ENCODE measurements around the gene COL23A1. TPM values are rescaled to one million over a fixed set of nuclear protein-coding genes. Genes with fewer than 3 reads are reported as not detected.
"Not testable (repeated sequence)": the region's sequence is repeated elsewhere in the genome, so short reads cannot be mapped to it uniquely, and the experiment has no call there.

The COL23A1 gene
- total RNA-seq, 1 donor from 2014 or later, result 20.4 TPM

GRCh38 chr5:178380086-178380485 lies 210.1 kb downstream of the COL23A1 start:
- no peak for ATAC-seq
- DNase-seq, result no peak
- intact Hi-C loops (cut with micrococcal nuclease), result no loop called here

DNA sequence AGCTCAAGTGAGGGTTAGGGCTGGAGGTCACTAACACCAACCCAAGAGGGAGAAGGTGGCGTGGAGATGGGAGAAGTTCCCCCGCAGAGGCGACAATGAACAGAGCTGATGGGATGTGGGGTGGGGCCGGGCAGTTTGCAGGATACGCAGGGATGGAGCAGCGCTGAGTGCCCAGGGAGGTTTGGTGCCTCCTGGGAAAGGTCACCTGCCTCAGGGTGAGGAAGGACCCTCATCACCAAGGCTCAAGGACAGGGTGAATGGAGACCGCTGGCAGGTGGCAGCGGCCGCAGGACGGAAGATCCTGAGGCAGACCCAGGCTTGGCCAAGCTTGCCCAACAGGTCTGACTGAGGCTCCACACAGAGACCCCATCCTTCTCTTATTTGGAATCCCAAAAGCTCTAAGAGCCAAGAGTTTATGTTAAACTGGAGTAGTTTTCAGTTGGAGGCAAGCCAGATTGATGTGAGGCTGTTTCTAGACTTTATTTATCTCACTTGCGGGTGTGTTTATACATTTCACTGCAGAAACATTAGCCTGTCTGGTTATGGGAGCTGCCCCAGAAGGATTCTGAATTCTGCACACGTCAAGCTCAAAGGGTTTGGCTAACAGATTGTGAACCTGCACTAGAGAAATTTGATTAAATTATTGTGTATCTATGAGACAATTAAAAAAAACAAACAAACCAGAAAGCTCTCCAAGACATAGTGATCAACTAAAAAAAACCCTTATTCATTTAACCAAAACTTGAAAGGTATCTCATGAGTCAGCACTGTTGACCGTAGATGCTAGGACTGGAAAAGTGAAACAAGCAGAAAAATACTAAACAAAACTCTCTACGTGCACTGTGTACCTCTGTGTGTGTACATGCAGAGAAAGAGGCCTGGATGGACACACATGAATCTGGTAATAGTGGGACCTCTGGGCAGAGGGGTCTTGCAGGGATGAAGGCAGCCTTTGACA lies 211.4 kb downstream of the COL23A1 start:
- ATAC-seq (no peak), DNase-seq (no peak)
- intact Hi-C loops (cut with micrococcal nuclease), result no loop called here

- no peak for DNase-seq
- intact Hi-C loops (cut with micrococcal nuclease), result no loop called here
- no peak for ATAC-seq
Observed at GRCh38 chr5:178377583-178378270, 212.5 kb downstream of the COL23A1 start.

DNA sequence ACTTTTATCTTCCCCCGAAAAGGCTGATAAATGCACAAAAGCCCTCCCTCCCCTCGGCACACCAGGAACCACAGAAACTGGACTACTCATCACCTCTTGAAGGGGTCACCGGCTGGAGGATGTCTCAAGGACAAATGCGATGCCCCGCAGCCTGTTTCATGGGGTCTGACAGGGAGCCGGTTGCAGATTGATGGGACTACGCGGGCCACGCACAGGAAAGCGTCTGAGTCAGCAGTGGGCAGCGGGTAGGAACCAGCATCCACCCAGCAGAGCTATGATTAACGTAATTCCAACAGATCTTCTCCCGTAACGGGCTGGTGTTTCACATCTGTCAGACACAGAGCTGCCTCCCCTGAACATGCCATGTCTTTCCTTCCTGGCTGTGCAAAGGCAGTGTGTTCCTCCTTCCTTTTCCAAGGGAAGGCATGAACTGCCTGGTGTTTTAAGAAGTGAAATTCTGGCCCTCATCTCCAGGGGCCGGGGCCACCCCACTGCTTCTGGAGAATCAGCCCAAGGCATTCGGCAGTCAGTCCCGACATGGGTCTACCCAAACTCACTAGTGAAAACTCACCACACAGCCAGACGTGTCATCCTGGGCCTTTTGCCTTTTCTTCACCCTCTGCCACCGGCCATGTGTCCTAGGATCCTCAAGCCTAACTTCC lies 213.1 kb downstream of the COL23A1 start:
- intact Hi-C loops (cut with micrococcal nuclease), result no loop called here
- DNase-seq, result no peak
- ATAC-seq, result no peak

GRCh38 chr5:178375348-178375747 lies 214.8 kb downstream of the COL23A1 start:
- ATAC-seq, result no peak
- intact Hi-C loops (cut with micrococcal nuclease), result no loop called here
- DNase-seq, result no peak

DNA sequence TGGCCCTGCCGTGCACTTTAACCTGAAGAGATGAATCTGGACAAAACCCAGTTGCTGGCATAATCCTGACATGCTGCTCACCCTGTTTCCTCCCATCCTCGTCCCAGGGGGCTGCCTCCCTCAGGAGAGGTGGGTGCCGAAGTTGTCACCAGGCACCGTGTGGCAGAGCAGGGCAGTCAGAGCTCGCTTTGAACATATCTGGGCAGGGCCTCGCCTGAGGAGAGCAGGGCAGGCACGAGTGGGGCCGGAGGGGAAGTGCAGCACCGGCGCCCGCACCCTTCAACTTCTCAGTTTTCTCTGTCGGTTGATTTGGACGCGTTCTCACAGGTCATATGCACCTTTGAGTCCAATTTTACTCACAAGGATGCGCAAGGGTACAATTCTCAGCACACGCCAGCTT lies 216.5 kb downstream of the COL23A1 start:
- intact Hi-C loops (cut with micrococcal nuclease), result no loop called here
- ATAC-seq (no peak), DNase-seq (no peak)

GRCh38 chr5:178372142-178372571 lies 218.0 kb downstream of the COL23A1 start:
- intact Hi-C loops (cut with micrococcal nuclease), result no loop called here
- ATAC-seq (peak; percentile 14), DNase-seq (no peak)

DNA sequence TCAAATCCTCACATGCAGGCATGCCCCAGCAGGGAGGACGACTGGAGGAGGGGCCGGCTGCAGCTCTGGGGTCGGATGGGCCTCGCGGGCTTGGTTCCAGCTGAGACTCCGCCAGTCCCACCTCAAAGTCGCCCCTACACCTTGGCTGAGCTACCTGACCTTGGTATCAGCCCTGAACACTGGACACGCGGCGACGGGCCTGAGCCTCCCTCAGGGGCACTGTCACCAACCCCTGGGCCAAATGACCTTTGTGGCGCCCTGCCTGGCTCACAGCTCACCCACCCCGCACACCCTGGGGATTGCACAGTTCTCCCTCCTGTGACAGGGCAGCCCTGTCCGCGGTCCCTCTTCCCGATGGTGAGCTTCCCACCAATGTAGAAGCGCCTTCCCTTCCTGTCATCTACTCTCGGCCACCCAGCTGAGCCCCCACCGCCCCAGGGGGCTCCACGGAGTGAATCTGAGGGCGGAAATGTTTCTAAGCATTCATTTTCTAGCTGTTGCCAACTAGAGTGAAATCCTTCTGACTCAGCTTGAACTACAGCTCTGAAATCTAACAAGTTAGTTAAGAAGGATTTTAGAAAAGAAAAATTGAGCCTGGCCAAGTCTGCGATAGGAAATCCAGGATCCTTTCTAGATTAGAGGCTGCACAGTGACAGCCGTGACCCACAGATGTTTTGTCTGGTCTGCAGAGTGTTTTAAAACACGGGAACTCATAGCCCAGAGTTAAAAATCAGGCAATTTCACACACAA lies 218.7 kb downstream of the COL23A1 start:
- intact Hi-C loops (cut with micrococcal nuclease), result no loop called here
- DNase-seq (no peak), ATAC-seq (peak; percentile 27)

DNA sequence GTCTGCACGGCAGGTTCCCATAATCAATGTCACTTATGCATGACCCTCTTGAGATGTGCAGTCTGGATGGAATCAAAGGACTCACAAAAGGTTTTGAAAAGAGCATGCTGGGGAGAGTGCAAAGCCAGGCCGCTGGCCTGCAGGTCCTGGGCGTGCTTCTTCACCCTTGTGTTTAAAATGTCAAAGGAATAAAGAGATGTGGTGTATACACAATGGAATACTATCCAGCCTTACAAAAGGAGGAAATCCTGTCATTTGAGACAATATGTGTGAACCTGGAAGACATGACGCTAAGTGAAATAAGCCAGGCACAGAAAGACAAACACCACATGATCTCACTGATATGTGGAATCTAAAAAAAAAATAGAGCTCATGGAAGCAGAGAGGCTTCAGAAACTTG lies 220.1 kb downstream of the COL23A1 start:
- ATAC-seq, result no peak
- no peak for DNase-seq
- intact Hi-C loops (cut with micrococcal nuclease), result no loop called here

DNA sequence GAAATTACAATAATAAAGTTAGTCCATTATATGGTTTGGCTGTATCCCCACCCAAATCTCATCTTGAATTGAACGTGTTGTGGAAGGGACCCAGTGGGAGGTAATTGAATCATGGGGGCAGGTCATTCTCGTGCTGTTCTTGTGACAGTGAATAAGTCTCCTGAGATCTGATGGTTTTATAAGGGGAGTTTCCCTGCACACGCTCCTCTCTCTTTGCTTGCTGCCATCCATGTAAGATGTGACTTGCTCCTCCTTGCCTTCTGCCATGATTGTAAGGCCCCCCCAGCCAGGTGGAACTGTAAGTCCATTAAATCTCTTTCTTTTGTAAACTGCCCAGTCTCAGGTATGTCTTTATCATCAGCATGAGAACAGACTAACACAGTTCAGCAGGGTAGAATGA lies 220.7 kb downstream of the COL23A1 start:
- ATAC-seq; DNase-seq; intact Hi-C loops (cut with micrococcal nuclease): not testable (repeated sequence)

GRCh38 chr5:178368716-178369300 lies 221.4 kb downstream of the COL23A1 start:
- intact Hi-C loops (cut with micrococcal nuclease), result no loop called here
- ATAC-seq (no peak), DNase-seq (no peak)

DNA sequence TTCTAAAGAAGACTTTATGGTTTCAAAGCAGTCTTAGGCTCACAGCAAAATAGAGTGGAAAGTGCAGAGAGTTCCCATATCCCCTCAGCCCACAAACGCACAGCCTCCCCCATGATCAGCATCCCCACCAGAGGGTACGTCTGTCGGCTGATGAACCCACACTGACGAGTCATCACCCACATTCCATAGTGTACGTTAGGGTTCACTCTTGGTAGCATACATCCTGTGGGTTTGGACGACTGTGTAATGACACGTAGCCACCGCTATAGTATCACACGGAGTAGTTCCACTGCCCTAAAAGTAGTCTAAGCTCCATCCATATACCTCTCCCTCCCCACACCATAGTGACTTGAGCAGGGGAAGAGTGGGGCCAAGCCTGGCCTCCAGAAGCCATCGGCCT lies 221.9 kb downstream of the COL23A1 start:
- no peak for DNase-seq
- no peak for ATAC-seq
- intact Hi-C loops (cut with micrococcal nuclease), result no loop called here

DNA sequence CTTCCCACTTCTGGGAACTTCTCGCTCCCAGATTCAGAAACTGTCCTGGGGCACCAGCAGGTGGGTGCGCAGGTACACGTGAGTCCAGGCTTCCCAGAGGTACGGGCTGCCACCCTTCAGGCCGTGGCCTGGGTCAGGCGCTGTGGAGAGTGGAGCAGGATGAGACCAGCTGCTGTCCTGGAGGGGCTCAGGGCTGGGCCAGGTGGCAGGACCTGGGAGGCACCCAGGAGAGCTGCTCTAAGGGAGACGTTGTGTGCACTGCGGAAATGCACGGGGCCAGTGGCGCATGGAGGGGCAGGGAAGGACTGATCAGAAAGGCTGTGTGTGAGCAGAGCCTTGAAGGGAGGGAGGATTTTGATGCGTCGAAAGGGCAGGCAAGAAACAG lies 222.5 kb downstream of the COL23A1 start:
- ATAC-seq, result no peak
- DNase-seq, result no peak
- intact Hi-C loops (cut with micrococcal nuclease), result no loop called here

- DNase-seq, result no peak
- ATAC-seq, result no peak
- intact Hi-C loops (cut with micrococcal nuclease), result no loop called here
Observed at GRCh38 chr5:178366998-178367735, 223.0 kb downstream of the COL23A1 start.

GRCh38 chr5:178365501-178366440 lies 224.4 kb downstream of the COL23A1 start:
- ATAC-seq (no peak), DNase-seq (no peak)
- intact Hi-C loops (cut with micrococcal nuclease), result no loop called here

DNA sequence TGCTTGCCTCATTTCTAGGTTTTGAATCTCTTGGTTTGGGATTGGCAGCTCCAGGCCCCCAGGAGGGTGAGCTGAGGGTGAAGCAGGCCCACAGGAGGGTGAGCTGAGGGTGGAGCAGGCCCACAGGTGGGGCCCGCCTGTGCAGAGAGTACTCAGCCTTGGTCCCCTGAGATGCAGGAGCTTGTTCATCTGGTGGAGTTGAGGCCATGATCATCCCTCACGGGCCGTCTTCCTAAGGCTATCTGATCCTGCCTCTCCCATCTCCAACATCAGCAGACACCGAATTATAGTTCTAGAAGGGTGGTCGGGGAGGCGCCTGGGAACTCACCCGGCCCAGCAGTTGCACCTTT lies 225.9 kb downstream of the COL23A1 start:
- intact Hi-C loops (cut with micrococcal nuclease), result no loop called here
- DNase-seq, result no peak
- no peak for ATAC-seq

Measured in left ventricle myocardium superior (tissue), 1 donor.